GM10248 (cell line): ENCODE measurements around the gene ACADM.
A peak's percentile ranks its signal among the peaks of the same experiment; 100 is the strongest.
"Not testable (repeated sequence)": the region's sequence is repeated elsewhere in the genome, so short reads cannot be mapped to it uniquely, and the experiment has no call there.

Experiments used
- CTCF ChIA-PET: fragments of 300-600 bp; sonication (Branson Sonifier 250); formaldehyde crosslinking; extraction: SDS; loops from one replicate; lab custom pipeline; 2021; ENCODE audit warnings: antibody characterized with exemption; lab: Yijun Ruan, JAX
- POLR2A ChIA-PET: fragments of 350-650 bp; sonication (Branson Sonifier 250); formaldehyde crosslinking; extraction: SDS; loops from one replicate; lab custom pipeline; 2020; ENCODE audit warnings: antibody characterized with exemption; lab: Yijun Ruan, JAX
- DNase-seq: peaks from one replicate; pipeline ENCODE4 v3.0.0; 2012; ENCODE audit errors: extremely low spot score
- CTCF ChIP-seq: IDR thresholded peaks from 2 replicates; pipeline ENCODE4 v1.5.1; 2012; ENCODE audit warnings: mild to moderate bottlenecking, low read depth; ENCODE audit errors: extremely low read depth, missing control alignments, control extremely low read depth

ACADM gene

GRCh38 chr1:75724472-75725022, at the start of gene ACADM:
Gene ACADM (plus strand): TSS chr1:75724709. CDS start chr1:75724788, 79 bp downstream.
- TF ChIP-seq CTCF = no peak
- POLR2A ChIA-PET = interaction anchor here (0.6 kb wide), 1 partner anchor 390 kb away, joined by 4 read pairs; no protein-coding TSS in a partner anchor
- peak; percentile 91 for DNase-seq
- CTCF ChIA-PET = no interaction called here

GRCh38 chr1:75677443-75677842, 47.1 kb upstream of the ACADM start:
- CTCF ChIA-PET = no interaction called here
- DNase-seq = no peak
- POLR2A ChIA-PET = no interaction called here
- no peak for TF ChIP-seq CTCF

- DNase-seq, CTCF ChIA-PET, POLR2A ChIA-PET: not testable (repeated sequence)
These were observed 46.5 kb upstream of the ACADM start for GRCh38 chr1:75677964-75678363.

- ChIA-PET POLR2A (no interaction called here), CTCF (no interaction called here)
- no peak for TF ChIP-seq CTCF
- no peak for DNase-seq
These were observed 34.0 kb upstream of the ACADM start for GRCh38 chr1:75690547-75690946.

- ChIA-PET POLR2A (no interaction called here), CTCF (no interaction called here)
- TF ChIP-seq CTCF = no peak
- DNase-seq = no peak
These were observed 31.0 kb upstream of the ACADM start for GRCh38 chr1:75693551-75693950.

GRCh38 chr1:75696000-75696399, 28.5 kb upstream of the ACADM start:
- DNase-seq = no peak
- ChIA-PET POLR2A (no interaction called here), CTCF (no interaction called here)
- no peak for TF ChIP-seq CTCF

- no peak for DNase-seq
- CTCF ChIA-PET = no interaction called here
- POLR2A ChIA-PET = no interaction called here
- TF ChIP-seq CTCF = no peak
These were observed 17.3 kb upstream of the ACADM start for GRCh38 chr1:75707191-75707590.
